ENCODE results near the gene LPP. TPM values are rescaled to one million over a fixed set of nuclear protein-coding genes. Genes with fewer than 3 reads are reported as not detected.

Gene LPP
- total and polyA plus RNA-seq, 10 of the 15 experiments (the other 5 are each of a cell fraction or from before 2014, with no cell fraction given), result under 0.01 to 0.62 (median 0.03) TPM

DNA sequence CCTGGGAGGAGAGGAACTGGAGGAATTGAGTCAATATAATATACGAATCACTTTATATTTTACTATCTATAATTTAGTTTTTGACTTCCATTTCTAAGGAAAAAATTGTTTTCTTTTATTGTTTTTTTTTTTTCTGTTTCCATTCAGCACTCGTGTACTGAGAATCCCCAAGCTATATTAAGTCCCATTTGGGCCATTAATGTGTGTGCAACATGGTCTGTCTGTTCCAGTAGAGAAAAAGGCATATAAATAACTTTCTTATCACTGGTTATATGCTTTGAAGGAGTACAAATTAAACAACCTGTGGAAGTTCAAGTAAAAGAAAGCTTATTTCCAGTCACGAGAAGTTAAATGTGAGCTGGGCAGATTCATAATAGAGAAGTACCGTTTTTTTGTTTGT lies 518.9 kb downstream of the LPP start (continued):
- TF ChIP-seq, protein P1, sequence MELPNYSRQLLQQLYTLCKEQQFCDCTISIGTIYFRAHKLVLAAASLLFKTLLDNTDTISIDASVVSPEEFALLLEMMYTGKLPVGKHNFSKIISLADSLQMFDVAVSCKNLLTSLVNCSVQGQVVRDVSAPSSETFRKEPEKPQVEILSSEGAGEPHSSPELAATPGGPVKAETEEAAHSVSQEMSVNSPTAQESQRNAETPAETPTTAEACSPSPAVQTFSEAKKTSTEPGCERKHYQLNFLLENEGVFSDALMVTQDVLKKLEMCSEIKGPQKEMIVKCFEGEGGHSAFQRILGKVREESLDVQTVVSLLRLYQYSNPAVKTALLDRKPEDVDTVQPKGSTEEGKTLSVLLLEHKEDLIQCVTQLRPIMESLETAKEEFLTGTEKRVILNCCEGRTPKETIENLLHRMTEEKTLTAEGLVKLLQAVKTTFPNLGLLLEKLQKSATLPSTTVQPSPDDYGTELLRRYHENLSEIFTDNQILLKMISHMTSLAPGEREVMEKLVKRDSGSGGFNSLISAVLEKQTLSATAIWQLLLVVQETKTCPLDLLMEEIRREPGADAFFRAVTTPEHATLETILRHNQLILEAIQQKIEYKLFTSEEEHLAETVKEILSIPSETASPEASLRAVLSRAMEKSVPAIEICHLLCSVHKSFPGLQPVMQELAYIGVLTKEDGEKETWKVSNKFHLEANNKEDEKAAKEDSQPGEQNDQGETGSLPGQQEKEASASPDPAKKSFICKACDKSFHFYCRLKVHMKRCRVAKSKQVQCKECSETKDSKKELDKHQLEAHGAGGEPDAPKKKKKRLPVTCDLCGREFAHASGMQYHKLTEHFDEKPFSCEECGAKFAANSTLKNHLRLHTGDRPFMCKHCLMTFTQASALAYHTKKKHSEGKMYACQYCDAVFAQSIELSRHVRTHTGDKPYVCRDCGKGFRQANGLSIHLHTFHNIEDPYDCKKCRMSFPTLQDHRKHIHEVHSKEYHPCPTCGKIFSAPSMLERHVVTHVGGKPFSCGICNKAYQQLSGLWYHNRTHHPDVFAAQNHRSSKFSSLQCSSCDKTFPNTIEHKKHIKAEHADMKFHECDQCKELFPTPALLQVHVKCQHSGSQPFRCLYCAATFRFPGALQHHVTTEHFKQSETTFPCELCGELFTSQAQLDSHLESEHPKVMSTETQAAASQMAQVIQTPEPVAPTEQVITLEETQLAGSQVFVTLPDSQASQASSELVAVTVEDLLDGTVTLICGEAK (IDR thresholded peaks at IDR 0.05; ENCODE audit: borderline replicate concordance), result no peak
- TF ChIP-seq WRNIP1 (IDR thresholded peaks at IDR 0.05; ENCODE audit: borderline replicate concordance, low read depth, low read length) (no peak), TARDBP (IDR thresholded peaks at IDR 0.05; ENCODE audit: borderline replicate concordance) (no peak), ZNF592 (IDR thresholded peaks at IDR 0.05) (no peak), MEF2B (IDR thresholded peaks at IDR 0.05; ENCODE audit: partially characterized antibody, poor library complexity, severe bottlenecking) (no peak), KLF5 (IDR thresholded peaks at IDR 0.05; ENCODE audit: partially characterized antibody) (no peak)

Data from GM12878 (cell line).